MCF 10A (cell line): ENCODE measurements around the gene GPR31. TPM values are rescaled to one million over a fixed set of nuclear protein-coding genes. Genes with fewer than 3 reads are reported as not detected.

Experiments used
- BruUV-seq: library from RNA; stranded (reverse); fragments of 400-500 nt; replicated peaks from 2 replicates; lab custom pipeline; 2021; lab: Mats Ljungman, UMichigan
- CTCF ChIA-PET: fragments of 300-600 bp; sonication (Branson Sonifier 250); formaldehyde crosslinking; extraction: SDS; loops from one replicate; lab custom pipeline; 2021; ENCODE audit warnings: antibody characterized with exemption, inconsistent platforms; lab: Yijun Ruan, JAX
- POLR2A ChIA-PET: fragments of 300-600, 350-650 bp; sonication (Branson Sonifier 250); formaldehyde crosslinking; extraction: SDS; loops from one replicate; lab custom pipeline; 2020; ENCODE audit warnings: antibody characterized with exemption, inconsistent platforms; lab: Yijun Ruan, JAX
- DNase-seq: peaks from one replicate; pipeline ENCODE4 v3.0.0-alpha.2; 2018; ENCODE audit not compliant: unreplicated experiment
- H3K27ac Mint-ChIP-seq: one replicate; pipeline ENCODE4 v1.8.0; 2022; ENCODE audit warnings: mild to moderate bottlenecking, low read depth, mixed read lengths; ENCODE audit not compliant: unreplicated experiment
- H3K27me3 Mint-ChIP-seq: one replicate; pipeline ENCODE4 v1.8.0; 2022; ENCODE audit warnings: mixed read lengths; ENCODE audit not compliant: insufficient read depth, unreplicated experiment
- H3K36me3 Mint-ChIP-seq: one replicate; pipeline ENCODE4 v1.8.0; 2022; ENCODE audit warnings: mild to moderate bottlenecking, moderate library complexity, mixed read lengths; ENCODE audit not compliant: insufficient read depth, unreplicated experiment
- H3K4me1 Mint-ChIP-seq: one replicate; pipeline ENCODE4 v1.8.0; 2022; ENCODE audit warnings: mixed read lengths; ENCODE audit not compliant: insufficient read depth, unreplicated experiment
- H3K4me3 Mint-ChIP-seq: one replicate; pipeline ENCODE4 v1.8.0; 2022; ENCODE audit warnings: mild to moderate bottlenecking, moderate library complexity, mixed read lengths; ENCODE audit not compliant: unreplicated experiment
- H3K9me3 Mint-ChIP-seq: one replicate; pipeline ENCODE4 v1.8.0; 2022; ENCODE audit warnings: mixed read lengths; ENCODE audit not compliant: unreplicated experiment
- CTCF ChIP-seq: fragments of 200-600 bp; IDR thresholded peaks from one replicate; pipeline ENCODE4 v1.8.0; 2022; ENCODE audit warnings: antibody characterized with exemption, mild to moderate bottlenecking; ENCODE audit not compliant: unreplicated experiment
- intact Hi-C: fragments of 100-400 bp; cut with micrococcal nuclease; formaldehyde crosslinking; loops from 2 replicates; pipeline ENCODE4 v1.14.1; 2022
- total RNA-seq: library from RNA; stranded (reverse); gene quantifications from 2 replicates; pipeline ENCODE4 v1.2.3, GENCODE V29; 2022

The GPR31 gene
- total RNA-seq, 1 experiment from 2014 or later = not detected

DNA sequence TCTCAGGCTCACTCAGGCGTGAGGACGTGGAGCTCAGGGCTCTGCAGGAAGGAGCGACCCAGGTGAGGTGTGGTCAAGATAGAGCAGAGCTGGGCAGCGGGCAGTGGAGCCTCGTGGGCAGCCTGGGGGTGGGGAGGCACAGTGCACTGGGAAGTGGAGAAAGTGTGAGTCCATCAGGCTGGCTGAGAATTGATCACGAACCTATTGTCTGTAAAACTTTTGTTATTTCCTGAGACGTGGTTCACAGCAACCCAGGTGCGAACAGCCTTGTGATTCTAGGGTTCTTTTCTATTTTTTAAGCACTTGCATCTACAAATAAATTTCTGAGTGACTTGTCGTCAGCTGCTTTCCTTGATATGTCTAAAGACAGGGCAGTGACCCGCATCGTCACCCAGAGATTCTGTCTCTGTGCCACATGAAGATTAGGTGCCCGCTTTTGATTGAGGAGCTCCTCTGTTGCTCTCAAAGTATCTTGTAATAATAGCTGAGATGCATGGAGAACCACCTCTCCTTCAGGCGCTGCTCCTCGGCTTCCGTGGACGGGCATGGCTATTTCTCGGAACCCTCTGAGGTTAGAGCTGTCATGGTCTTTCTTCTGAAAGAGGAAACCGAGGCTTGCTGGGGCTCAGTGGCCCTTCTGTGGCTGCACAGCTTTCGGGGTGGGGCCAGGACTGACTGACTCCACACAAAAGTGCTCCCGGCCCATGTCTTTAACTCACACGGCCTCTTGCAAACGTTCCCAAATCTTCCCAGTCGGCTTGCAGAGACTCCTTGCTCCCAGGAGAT is 35.5 kb downstream of the GPR31 start:
- no peak overlapping the region for H3K27ac Mint-ChIP-seq
- H3K9me3 Mint-ChIP-seq = no peaks in the 10 kb centered on the region
- ChIA-PET POLR2A (interaction anchor here (0.7 kb wide), 1 partner anchor 358 kb away, joined by 3 read pairs; no protein-coding TSS in a partner anchor), CTCF (interaction anchor here (2.1 kb wide), 1 partner anchor 15 kb away, joined by 8 read pairs; no protein-coding TSS in a partner anchor)
- BruUV-seq = no TSS peak
- no peaks in the 10 kb centered on the region for H3K4me1 Mint-ChIP-seq
- peaks cover 60% of the 10 kb centered on the region for H3K27me3 Mint-ChIP-seq
- no peak for TF ChIP-seq CTCF
- no peaks in the 10 kb centered on the region for H3K36me3 Mint-ChIP-seq
- DNase-seq = no peak
- intact Hi-C loops = no loop called here
- no peak overlapping the region for H3K4me3 Mint-ChIP-seq

GRCh38 chr6:167121335-167121841 is 36.4 kb downstream of the GPR31 start:
- peaks cover 67% of the 10 kb centered on the region for H3K27me3 Mint-ChIP-seq
- H3K36me3 Mint-ChIP-seq = no peaks in the 10 kb centered on the region
- H3K4me3 Mint-ChIP-seq = no peak overlapping the region
- no peaks in the 10 kb centered on the region for H3K4me1 Mint-ChIP-seq
- H3K9me3 Mint-ChIP-seq = no peaks in the 10 kb centered on the region
- DNase-seq = no peak
- no peak for TF ChIP-seq CTCF
- CTCF ChIA-PET = no interaction called here
- POLR2A ChIA-PET = no interaction called here
- no TSS peak for BruUV-seq
- no peak overlapping the region for H3K27ac Mint-ChIP-seq
- intact Hi-C loops = no loop called here

DNA sequence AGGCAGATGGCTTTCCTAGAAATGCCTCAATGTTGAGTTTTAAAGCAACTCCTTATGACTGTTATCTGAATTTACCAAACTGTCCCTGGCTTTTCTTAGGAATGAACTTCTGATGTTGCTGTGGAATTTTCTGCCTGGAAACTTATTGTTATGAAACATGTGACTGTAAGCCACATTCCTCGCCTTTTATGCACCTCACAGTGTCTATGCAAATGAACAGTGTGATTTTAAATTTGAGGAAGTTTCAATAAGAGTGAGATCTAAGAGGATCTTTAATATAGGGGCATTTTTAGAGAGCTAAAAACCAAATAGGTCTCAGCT is 37.2 kb downstream of the GPR31 start:
- Mint-ChIP-seq H3K4me3 (no peak overlapping the region), H3K9me3 (no peaks in the 10 kb centered on the region), H3K36me3 (no peaks in the 10 kb centered on the region), H3K4me1 (no peaks in the 10 kb centered on the region), H3K27ac (no peak overlapping the region), H3K27me3 (peaks cover 76% of the 10 kb centered on the region)
- CTCF ChIA-PET = no interaction called here
- TF ChIP-seq CTCF = no peak
- no TSS peak for BruUV-seq
- intact Hi-C loops = no loop called here
- POLR2A ChIA-PET = no interaction called here
- no peak for DNase-seq

DNA sequence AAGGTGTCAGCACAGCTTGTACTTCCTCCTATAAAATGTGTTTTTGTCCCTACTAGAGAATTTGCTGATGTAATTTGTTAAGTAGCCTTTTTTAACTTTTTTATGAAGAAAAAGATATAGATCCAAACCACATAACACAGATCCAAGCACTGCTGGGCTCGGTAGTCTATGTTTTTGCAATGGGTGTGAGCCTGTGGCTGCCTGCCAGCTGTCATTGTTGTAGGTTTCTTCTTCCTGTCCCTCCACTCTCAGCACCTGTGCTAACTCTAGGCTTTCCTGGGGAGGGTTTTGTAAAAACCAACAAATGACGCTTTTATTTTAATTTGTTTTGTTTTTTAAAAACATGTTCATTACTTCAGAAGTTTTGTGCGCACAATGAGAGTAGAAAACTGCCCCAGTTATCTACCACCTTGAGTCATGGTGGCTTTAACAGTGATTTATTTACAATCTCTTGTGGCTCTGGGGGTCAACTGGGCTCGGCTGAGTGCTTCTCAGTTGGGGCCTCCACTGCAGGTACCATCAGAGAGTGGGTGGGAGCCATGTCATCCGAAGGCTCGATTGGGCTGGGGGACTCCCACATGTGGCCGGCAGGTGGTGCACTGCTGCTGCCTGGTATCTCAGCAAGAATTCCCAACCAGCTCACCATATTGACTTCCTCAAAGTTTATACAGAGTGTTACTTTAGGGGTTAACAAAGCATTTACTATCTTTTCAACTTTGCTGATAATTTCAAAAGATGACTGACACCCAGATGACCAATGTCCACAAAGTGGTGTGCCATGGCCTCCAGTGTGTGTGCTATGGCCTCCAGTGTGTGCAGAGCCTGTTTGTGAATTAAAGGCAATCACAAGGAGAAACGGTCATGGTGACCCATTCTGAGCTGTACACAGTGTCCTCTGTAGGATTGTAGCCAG is 37.9 kb downstream of the GPR31 start:
- H3K27ac Mint-ChIP-seq = no peak overlapping the region
- intact Hi-C loops = no loop called here
- H3K9me3 Mint-ChIP-seq = no peaks in the 10 kb centered on the region
- no TSS peak for BruUV-seq
- DNase-seq = no peak
- peaks cover 82% of the 10 kb centered on the region for H3K27me3 Mint-ChIP-seq
- ChIA-PET CTCF (no interaction called here), POLR2A (no interaction called here)
- H3K4me1 Mint-ChIP-seq = no peaks in the 10 kb centered on the region
- no peak overlapping the region for H3K4me3 Mint-ChIP-seq
- no peak for TF ChIP-seq CTCF
- no peaks in the 10 kb centered on the region for H3K36me3 Mint-ChIP-seq
